GM18498 (cell line): ENCODE measurements around the gene CLCN7.

Experiments used
- ATAC-seq: cut with Tn5 transposase; IDR thresholded peaks from one replicate; pipeline ENCODE4 v1.9.1; 2021; ENCODE audit warnings: mild to moderate bottlenecking, moderate library complexity; ENCODE audit not compliant: unreplicated experiment

Gene CLCN7

DNA sequence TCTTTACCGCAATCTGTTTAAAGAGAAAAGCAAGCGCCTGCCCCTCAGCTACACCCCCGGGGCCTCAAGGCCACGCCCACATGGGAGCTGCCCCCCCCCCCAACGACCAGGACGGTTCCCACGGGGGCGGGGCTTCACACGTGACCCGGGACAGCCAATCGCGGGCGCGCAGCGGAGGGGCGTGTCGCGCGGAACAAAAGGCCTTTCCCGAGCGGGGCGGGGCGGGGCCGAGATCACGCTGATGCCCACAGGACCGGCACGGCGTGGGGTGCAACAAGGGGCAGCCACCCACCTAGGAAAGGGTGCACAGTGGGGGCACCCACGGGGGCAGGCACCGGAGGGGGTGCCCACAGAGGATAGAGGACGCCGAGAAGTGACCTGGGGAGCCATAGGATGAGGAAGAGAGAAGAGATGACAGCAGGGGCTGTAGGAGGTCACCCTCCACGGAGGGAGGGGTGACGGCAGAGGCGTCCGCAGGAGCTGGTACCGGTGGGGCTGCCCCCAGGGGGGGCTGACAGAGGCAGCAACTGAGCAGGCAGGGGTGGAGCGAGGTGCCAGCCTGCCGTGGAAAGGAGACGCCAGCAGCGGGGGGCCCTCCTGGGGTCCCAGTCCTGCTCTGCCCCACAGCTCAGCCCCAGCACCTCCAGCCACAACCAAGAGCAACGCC is 66.5 kb downstream of the CLCN7 start:
- peak; percentile 78 for ATAC-seq

DNA sequence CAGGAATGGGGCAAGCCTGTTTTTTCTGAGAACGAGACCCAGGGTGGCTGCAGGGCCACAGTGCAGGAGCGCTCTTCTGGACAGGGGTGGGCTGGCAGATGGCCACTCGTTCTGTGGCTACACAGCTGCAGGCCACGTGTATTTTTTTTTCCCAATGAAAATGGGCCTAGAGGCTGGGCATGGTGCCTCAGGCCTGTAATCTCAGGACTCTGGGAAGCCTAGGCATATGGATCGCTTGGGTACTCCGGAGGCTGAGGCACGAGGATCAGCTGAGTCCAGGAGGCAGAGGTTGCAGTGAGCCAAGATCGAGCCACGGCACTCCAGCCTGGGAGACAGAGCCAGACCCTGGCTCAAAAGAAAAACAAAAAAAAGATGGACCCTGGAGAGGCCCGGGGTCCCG is 67.1 kb downstream of the CLCN7 start:
- ATAC-seq: peak; percentile 13

DNA sequence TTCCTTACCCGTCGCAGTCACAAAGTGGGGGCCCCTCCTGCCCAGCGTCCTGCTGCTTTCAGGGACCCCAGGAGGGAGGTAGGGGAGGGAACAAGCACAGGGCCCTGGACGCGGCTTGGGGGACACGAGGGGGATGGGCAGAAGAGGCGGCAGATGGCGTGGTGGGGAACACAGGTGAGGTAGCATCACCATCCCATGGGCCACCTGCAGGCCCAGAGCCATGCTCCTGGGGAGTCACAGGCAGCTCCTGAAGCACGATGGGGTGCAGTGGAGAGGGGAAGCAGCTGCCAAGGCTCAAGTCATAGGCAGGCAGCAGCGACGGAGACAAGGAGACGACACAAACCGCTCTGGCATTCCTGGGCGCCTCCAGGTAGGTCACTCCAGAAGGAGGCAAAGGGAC is 71.1 kb downstream of the CLCN7 start:
- ATAC-seq: no peak

DNA sequence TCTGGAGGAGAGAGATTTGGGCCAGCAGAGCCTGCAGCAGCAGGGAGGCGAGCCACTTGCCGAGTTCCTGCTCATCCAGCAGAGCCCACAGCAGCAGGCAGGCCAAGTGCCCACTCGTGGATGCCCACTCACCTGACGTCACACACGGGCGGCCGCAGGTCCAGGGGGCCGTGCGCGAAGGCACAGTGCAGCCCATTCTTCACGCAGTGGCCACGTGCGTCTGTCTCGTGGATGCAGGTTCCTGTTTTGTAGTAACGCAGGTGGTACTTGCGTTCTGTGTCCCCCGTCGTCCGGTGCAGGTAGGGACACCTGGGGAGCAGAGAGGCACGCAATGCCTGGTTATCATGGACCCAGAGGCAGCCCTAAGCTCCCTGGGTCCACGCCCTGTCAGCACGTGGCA is 71.8 kb downstream of the CLCN7 start:
- no peak for ATAC-seq

GRCh38 chr16:1401758-1402154 is 73.1 kb downstream of the CLCN7 start:
- ATAC-seq: no peak

GRCh38 chr16:1401061-1401757 is 73.6 kb downstream of the CLCN7 start:
- ATAC-seq: no peak

- ATAC-seq: no peak
Observed at GRCh38 chr16:1398826-1399581, 75.8 kb downstream of the CLCN7 start.

DNA sequence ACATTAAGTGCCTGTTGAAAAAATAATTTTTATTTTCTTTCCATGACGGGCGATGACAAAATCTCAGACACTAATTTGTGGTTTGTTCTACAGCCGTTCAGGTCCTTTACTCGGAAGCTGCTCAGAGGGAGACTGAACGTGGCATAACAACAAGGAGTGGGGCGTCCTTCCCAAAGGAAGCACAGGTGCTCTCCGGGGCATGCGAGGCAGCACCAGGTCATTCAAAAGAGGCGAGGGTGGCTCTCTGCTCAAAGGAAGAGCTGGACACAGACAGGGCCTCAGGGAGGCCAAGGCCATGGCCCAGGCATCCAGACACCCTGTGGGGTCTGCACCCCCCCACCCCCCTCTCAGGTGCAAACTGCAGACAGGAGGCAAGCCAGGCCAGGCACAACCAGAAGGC is 76.5 kb downstream of the CLCN7 start:
- no peak for ATAC-seq

DNA sequence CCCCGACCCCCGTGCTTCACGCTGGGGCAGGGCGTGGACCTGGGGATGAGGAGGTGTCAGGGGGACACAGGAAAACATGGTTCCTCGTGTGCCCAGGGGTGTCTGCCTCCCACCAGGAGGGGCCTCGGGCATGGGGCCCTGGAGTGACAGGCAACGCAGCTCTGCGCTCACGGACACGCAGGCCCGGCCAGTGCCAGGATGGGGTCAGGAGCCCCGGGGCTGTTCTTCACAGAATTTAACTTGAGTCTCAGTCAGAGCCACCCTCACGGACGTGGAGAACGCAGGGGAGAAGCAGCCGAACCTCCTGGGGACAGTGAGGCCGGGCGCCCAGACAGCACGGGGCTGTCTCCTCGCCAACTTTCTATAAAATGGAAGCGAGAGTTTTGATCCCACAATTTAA is 77.0 kb downstream of the CLCN7 start:
- no peak for ATAC-seq

DNA sequence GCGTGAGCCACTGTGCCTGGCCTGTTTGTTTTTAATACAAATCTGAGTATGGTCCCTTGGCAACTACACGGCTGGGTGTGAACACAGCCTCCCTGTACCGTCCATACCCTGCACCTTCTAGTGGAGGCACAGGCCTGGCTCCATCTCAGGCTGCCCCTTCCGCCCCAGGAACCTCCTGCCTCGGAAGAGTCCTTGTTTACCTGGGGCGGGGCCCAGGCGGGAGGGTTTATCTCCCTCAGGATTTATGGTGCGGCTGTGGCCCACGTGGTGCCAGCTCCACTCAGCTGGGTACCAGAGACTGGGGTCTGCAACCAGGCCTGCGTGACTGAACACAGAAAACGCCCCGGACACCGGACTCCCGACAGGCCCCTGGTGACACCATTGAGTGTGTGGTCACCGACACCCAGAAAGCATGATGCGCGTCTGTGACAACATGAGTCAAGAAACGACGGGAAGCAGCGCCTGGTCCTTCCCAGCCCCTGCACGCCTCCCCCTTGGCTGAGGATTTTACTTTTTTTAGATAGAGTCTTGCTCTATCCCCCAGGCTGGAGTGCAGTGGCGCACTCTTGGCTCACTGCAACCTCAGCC is 79.3 kb downstream of the CLCN7 start:
- no peak for ATAC-seq
